ENCODE results near the gene FAM120A. TPM values are rescaled to one million over a fixed set of nuclear protein-coding genes. Genes with fewer than 3 reads are reported as not detected.

Gene FAM120A
- total and polyA plus RNA-seq, 2 of the 13 experiments (the other 11 are each of a cell fraction or from before 2014, with no cell fraction given): 41.3 to 44.4 TPM

GRCh38 chr9:93589688-93590087 lies 138.2 kb downstream of the FAM120A start (continued):
- TF ChIP-seq HNRNPK (IDR thresholded peaks at IDR 0.05; ENCODE audit: low read depth, low read length, poor library complexity, severe bottlenecking) (no peak), FUBP1 (CRISPR knock-in tag; IDR thresholded peaks at IDR 0.05; ENCODE audit: borderline replicate concordance) (no peak), NR0B2 (CRISPR knock-in tag; IDR thresholded peaks at IDR 0.05) (no peak), ZHX1 (CRISPR knock-in tag; IDR thresholded peaks at IDR 0.05; ENCODE audit: low read depth) (no peak), ZBTB37 (CRISPR knock-in tag; IDR thresholded peaks at IDR 0.05) (no peak), CBFB (CRISPR knock-in tag; IDR thresholded peaks at IDR 0.05) (no peak), KAT7 (CRISPR knock-in tag; IDR thresholded peaks at IDR 0.05; ENCODE audit: borderline replicate concordance) (no peak), U2AF1 (optimal IDR thresholded peaks at IDR 0.05; ENCODE audit: low read depth, low read length) (no peak), ZFX (CRISPR knock-in tag; IDR thresholded peaks at IDR 0.05; ENCODE audit: low read depth) (peak; percentile 32; the same call in 1 of the 2 replicates), ZNF160 (CRISPR knock-in tag; IDR thresholded peaks at IDR 0.05) (no peak), ZBTB8A (CRISPR knock-in tag; IDR thresholded peaks at IDR 0.05; ENCODE audit: borderline replicate concordance, low read depth) (no peak), E2F1 (CRISPR knock-in tag; IDR thresholded peaks at IDR 0.05) (no peak), HDAC1 (CRISPR knock-in tag; IDR thresholded peaks at IDR 0.05) (peak; percentile 38; the same call in 1 of the 2 replicates), HOXD1 (CRISPR knock-in tag; IDR thresholded peaks at IDR 0.05) (no peak), PLSCR1 (CRISPR knock-in tag; IDR thresholded peaks at IDR 0.05; ENCODE audit: borderline replicate concordance) (no peak), ATF2 (CRISPR knock-in tag; IDR thresholded peaks at IDR 0.05) (peak; percentile 27; the same call in 1 of the 2 replicates), AKAP8 (CRISPR knock-in tag; IDR thresholded peaks at IDR 0.05) (no peak)

All from HepG2 (cell line).